HepG2 (cell line): ENCODE data around the gene POLR3E. TPM values are rescaled to one million over a fixed set of nuclear protein-coding genes. Genes with fewer than 3 reads are reported as not detected.

Source experiments
- CEBPB ChIP-seq: IDR thresholded peaks from 2 replicates; pipeline ENCODE4 v1.6.1; 2011; ENCODE audit warnings: low read depth, low read length, improper control_type of control experiment, borderline replicate concordance
- ERF ChIP-seq: IDR thresholded peaks from 2 replicates; pipeline ENCODE4 v1.6.1; 2018; ENCODE audit warnings: missing biosample characterization, missing genetic modification reagents
- HDAC1 ChIP-seq: sonication (generic); formaldehyde crosslinking; IDR thresholded peaks from 2 replicates; pipeline ENCODE4 v1.5.1; 2020; ENCODE audit warnings: mild to moderate bottlenecking, missing genetic modification reagents
- HOMEZ ChIP-seq: IDR thresholded peaks from 2 replicates; pipeline ENCODE4 v1.6.1; 2016; ENCODE audit warnings: low read depth
- MAFF ChIP-seq: IDR thresholded peaks from 2 replicates; pipeline ENCODE4 v1.6.1; 2011; ENCODE audit warnings: low read depth, low read length, improper control_type of control experiment
- MTA1 ChIP-seq: sonication (generic); formaldehyde crosslinking; IDR thresholded peaks from 2 replicates; pipeline ENCODE4 v1.4.0; 2020; ENCODE audit warnings: missing genetic modification reagents, mild to moderate bottlenecking, borderline replicate concordance
- NFKB2 ChIP-seq: sonication (generic); formaldehyde crosslinking; IDR thresholded peaks from 2 replicates; pipeline ENCODE4 v1.4.0; 2020; ENCODE audit warnings: missing genetic modification reagents, borderline replicate concordance
- PHF21A ChIP-seq: sonication (generic); formaldehyde crosslinking; IDR thresholded peaks from 2 replicates; pipeline ENCODE4 v1.5.0; 2020; ENCODE audit warnings: mild to moderate bottlenecking, missing genetic modification reagents
- RNF2 ChIP-seq: fragments of 450-650 bp; conservative IDR thresholded peaks from 2 replicates; pipeline ENCODE4 v1.6.1; 2016; ENCODE audit warnings: low read depth
- TCF7L2 ChIP-seq: IDR thresholded peaks from 2 replicates; pipeline ENCODE4 v1.6.1; 2011; ENCODE audit warnings: mild to moderate bottlenecking, low read depth, low read length, moderate library complexity
- TFE3 ChIP-seq: IDR thresholded peaks from 2 replicates; pipeline ENCODE4 v1.6.1; 2016
- XRCC5 ChIP-seq: fragments of 200-400 bp; formaldehyde crosslinking; optimal IDR thresholded peaks from 2 replicates; pipeline ENCODE3; 2017; ENCODE audit warnings: mild to moderate bottlenecking, low read length
- ZBTB7B ChIP-seq: sonication (generic); formaldehyde crosslinking; IDR thresholded peaks from 2 replicates; pipeline ENCODE4 v1.4.0; 2020; ENCODE audit warnings: missing genetic modification reagents
- ZFP37 ChIP-seq: sonication (generic); formaldehyde crosslinking; IDR thresholded peaks from 2 replicates; pipeline ENCODE4 v1.4.0; 2020; ENCODE audit warnings: missing genetic modification reagents, borderline replicate concordance
- ZNF253 ChIP-seq: sonication (generic); formaldehyde crosslinking; IDR thresholded peaks from 2 replicates; pipeline ENCODE4 v1.8.0; 2022; ENCODE audit warnings: mild to moderate bottlenecking, missing genetic modification reagents, borderline replicate concordance
- ZNF329 ChIP-seq: sonication (generic); formaldehyde crosslinking; IDR thresholded peaks from 2 replicates; pipeline ENCODE4 v1.9.0; 2021; ENCODE audit warnings: low read depth, mild to moderate bottlenecking, missing genetic modification reagents
- ZNF441 ChIP-seq: sonication (generic); formaldehyde crosslinking; IDR thresholded peaks from 2 replicates; pipeline ENCODE4 v1.7.0; 2021; ENCODE audit warnings: missing genetic modification reagents, borderline replicate concordance
- ZNF550 ChIP-seq: sonication (generic); formaldehyde crosslinking; IDR thresholded peaks from 2 replicates; pipeline ENCODE4 v1.4.0; 2020; ENCODE audit warnings: mild to moderate bottlenecking, missing genetic modification reagents, borderline replicate concordance
- ZNF770 ChIP-seq: sonication (generic); formaldehyde crosslinking; IDR thresholded peaks from 2 replicates; pipeline ENCODE4 v1.5.0; 2020; ENCODE audit warnings: mild to moderate bottlenecking, missing genetic modification reagents
- polyA plus RNA-seq, 8 experiments: library from polyadenylated mRNA; depleted of rRNA in 3 of 8; stranded (reverse) in 7 of 8; unstranded in 1 of 8; fragments of >200 nt; fragmentation: Illumina TruSeq in 4 of 8; extraction: Trizol in 4 of 8; gene quantifications; 2 replicates each; pipeline versions ENCODE4 v1.2.1 to v1.2.3, GENCODE V29; 2011 to 2016; ENCODE audit warnings: low read depth in 4 of 8, missing spikeins in 1 of 8, mixed read lengths in 1 of 8; ENCODE audit not compliant: insufficient read depth in 1 of 8
- total RNA-seq, 5 experiments: library from RNA; depleted of rRNA; stranded (reverse); fragments of >200 nt; fragmentation: Illumina TruSeq; extraction: Trizol; gene quantifications; 2 replicates each; pipeline ENCODE4 v1.2.3, GENCODE V29; 2016; ENCODE audit warnings: low read depth in 1 of 5
- TF ChIP-seq, protein P1 (sequence below): sonication (generic); formaldehyde crosslinking; IDR thresholded peaks from 2 replicates; pipeline ENCODE4 v1.8.0; 2023; ENCODE audit warnings: mild to moderate bottlenecking, missing genetic modification reagents
- TF ChIP-seq, protein P2 (sequence below): IDR thresholded peaks from 2 replicates; pipeline ENCODE4 v1.6.1; 2016; ENCODE audit warnings: mild to moderate bottlenecking
- TF ChIP-seq, protein P3 (sequence below): conservative IDR thresholded peaks from 2 replicates; pipeline ENCODE4 v1.6.1; 2018; ENCODE audit warnings: missing genetic modification reagents

POLR3E gene
- total and polyA plus RNA-seq, 2 of the 13 experiments (the other 11 are each of a cell fraction or from before 2014, with no cell fraction given), result 135 to 262 TPM

GRCh38 chr16:22369221-22369811 lies 72.1 kb downstream of the POLR3E start (continued):
- TF ChIP-seq, protein P1, sequence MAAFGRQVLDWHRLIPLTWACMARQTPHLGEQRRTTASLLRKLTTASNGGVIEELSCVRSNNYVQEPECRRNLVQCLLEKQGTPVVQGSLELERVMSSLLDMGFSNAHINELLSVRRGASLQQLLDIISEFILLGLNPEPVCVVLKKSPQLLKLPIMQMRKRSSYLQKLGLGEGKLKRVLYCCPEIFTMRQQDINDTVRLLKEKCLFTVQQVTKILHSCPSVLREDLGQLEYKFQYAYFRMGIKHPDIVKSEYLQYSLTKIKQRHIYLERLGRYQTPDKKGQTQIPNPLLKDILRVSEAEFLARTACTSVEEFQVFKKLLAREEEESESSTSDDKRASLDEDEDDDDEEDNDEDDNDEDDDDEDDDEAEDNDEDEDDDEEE (CRISPR knock-in tag), result no peak
- TF ChIP-seq ZNF253 (CRISPR knock-in tag), result no peak
- no peak for TF ChIP-seq ZNF770 (CRISPR knock-in tag)
- no peak for TF ChIP-seq NFKB2 (CRISPR knock-in tag)
- peak; percentile 48; the same call in 1 of the 2 replicates for TF ChIP-seq HDAC1 (CRISPR knock-in tag)
- no peak for TF ChIP-seq MTA1 (CRISPR knock-in tag)
- TF ChIP-seq ZNF550 (CRISPR knock-in tag), result no peak
- no peak for TF ChIP-seq XRCC5
- TF ChIP-seq, protein P2, sequence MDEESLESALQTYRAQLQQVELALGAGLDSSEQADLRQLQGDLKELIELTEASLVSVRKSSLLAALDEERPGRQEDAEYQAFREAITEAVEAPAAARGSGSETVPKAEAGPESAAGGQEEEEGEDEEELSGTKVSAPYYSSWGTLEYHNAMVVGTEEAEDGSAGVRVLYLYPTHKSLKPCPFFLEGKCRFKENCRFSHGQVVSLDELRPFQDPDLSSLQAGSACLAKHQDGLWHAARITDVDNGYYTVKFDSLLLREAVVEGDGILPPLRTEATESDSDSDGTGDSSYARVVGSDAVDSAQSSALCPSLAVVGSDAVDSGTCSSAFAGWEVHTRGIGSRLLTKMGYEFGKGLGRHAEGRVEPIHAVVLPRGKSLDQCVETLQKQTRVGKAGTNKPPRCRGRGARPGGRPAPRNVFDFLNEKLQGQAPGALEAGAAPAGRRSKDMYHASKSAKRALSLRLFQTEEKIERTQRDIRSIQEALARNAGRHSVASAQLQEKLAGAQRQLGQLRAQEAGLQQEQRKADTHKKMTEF (CRISPR knock-in tag), result peak; percentile 51; the same call in 1 of the 2 replicates
- TF ChIP-seq TFE3, result peak; percentile 45; the same call in 1 of the 2 replicates
- TF ChIP-seq, protein P3, sequence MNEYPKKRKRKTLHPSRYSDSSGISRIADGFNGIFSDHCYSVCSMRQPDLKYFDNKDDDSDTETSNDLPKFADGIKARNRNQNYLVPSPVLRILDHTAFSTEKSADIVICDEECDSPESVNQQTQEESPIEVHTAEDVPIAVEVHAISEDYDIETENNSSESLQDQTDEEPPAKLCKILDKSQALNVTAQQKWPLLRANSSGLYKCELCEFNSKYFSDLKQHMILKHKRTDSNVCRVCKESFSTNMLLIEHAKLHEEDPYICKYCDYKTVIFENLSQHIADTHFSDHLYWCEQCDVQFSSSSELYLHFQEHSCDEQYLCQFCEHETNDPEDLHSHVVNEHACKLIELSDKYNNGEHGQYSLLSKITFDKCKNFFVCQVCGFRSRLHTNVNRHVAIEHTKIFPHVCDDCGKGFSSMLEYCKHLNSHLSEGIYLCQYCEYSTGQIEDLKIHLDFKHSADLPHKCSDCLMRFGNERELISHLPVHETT (CRISPR knock-in tag), result no peak
- no peak for TF ChIP-seq ZFP37 (CRISPR knock-in tag)
- TF ChIP-seq PHF21A, result 0 out of 2 replicates have a peak, but pooled peaks have one; percentile 6
- TF ChIP-seq ERF (CRISPR knock-in tag), result no peak
- peak; percentile 75; the same call in 1 of the 2 replicates for TF ChIP-seq HOMEZ (CRISPR knock-in tag)
- TF ChIP-seq CEBPB, result peak; percentile 11; the same call in 1 of the 2 replicates
- TF ChIP-seq RNF2, result no peak
- no peak for TF ChIP-seq ZNF329 (CRISPR knock-in tag)
- no peak for TF ChIP-seq MAFF
- TF ChIP-seq ZNF441 (CRISPR knock-in tag), result no peak
- no peak for TF ChIP-seq ZBTB7B (CRISPR knock-in tag)
- no peak for TF ChIP-seq TCF7L2
